GM18526 (cell line): ENCODE measurements around the gene DLG3.

Source experiments
- POLR2A ChIP-seq: IDR thresholded peaks from 3 replicates; pipeline ENCODE4 v1.6.1; 2011; ENCODE audit not compliant: insufficient read length; ENCODE audit errors: extremely low read depth

The DLG3 gene

DNA sequence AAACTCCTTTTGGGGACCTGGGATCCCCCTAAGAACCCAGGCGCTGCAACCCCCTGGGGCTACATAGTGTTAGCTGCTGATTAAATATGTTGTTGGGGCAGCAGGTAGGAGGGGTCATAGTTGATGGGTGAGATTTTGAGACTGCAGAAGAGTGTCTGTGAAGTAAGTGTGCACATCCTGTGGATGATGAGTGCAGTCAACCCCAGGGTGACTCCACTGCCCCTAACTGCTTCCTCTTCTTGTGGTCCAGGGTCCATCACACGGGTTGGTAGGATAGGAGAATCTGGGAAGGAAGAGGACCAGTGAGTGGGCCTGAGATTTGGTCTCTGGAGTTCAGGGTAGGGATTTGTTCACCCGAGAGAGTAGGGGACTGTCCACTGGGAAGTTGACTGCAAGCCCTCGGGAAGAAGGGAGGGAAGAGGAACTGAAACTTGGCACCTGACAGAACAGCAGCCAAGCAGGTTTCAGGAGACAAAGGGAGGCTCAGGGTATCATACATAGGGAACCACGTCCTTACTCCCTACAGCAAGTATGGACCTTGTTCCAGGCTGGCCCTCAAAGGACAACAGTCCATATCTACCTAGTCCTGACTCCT, 8.5 kb downstream of the DLG3 start:
- no peak for TF ChIP-seq POLR2A

DNA sequence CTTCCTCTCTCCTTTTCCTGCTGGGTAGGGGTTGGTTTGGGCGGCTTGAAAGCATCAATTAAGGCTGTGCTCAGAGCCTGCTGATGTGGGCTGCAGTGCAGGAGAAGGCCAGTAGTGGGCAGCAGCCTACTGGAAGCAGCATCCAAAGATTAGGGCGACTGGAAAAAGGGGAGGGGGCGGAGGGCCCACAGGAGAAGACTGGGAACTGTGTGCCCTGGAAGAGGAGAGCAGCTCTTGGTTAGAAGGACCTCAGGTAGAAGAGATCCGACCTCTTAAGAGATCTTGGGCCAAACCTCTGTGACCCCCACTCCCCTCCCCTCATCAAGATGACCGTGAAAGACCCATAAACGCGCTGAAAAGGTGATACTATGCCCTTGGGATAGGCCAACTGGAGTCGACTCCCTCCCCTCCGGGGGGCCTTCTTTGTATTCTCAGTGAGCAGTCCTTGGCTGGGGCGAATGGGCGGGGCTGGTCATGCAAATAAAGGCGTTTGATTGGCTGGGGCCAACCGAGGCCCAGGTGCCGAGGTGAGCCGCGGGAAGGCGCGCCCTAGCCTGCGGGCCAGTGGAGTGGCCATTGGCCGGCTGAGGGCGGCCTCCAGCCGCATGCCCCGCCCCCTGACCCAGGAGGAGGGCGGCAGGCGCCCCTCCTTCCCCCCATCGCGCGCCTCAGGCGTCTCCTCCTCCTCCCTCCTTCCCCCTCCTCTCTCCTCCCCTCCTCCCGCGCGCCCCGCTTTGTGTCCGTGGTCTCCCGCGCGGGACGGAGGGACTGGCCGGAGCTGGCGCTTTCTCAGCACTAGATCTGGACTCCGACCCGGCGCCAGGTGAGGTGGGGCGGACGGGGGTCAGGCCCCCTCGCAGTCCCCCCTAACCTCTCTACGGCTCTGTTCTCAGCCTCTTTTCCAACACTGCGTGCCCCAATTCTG, 10.1 kb downstream of the DLG3 start:
- TF ChIP-seq POLR2A, result no peak

DNA sequence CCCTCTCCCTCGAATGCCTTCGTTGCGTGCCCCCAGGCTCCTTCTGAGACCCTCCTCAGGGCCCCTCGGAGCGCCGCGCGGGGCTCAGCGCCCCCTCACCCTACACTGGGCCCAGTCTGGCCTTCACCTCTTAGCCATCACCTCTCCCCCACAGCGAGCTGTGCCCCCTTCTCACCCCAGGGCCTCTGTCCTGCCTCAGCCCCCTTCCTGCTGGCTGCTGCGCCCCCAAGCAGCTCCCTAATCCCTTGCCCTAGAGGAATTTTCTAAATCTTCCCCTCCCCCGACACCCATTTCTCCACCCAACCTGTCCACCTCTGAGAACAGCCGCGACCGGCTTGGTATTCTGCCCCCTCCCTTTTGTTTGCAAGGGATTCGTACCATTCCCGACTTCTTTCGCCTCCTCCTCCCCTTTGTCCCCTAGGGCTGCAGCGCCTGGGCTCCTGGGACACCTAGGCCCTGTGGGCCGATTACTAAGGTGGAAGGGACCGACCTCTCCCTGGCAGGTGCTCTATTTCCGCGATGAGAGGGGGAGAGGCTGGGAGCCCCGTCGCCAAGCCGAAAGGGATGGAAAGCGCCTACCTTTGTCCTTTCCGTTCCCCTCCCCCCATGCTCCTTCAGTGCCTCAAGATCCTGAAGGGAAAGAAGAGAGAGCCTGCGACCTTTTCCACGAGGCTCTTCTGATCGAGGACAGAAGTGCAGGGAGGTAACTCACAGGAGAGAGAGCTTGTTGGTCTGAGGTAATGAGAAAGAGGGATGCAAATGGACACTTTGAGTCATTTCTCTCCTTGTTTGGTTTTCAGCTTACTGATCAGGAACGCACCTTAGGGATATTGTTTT, 10.9 kb downstream of the DLG3 start:
- TF ChIP-seq POLR2A, result no peak

DNA sequence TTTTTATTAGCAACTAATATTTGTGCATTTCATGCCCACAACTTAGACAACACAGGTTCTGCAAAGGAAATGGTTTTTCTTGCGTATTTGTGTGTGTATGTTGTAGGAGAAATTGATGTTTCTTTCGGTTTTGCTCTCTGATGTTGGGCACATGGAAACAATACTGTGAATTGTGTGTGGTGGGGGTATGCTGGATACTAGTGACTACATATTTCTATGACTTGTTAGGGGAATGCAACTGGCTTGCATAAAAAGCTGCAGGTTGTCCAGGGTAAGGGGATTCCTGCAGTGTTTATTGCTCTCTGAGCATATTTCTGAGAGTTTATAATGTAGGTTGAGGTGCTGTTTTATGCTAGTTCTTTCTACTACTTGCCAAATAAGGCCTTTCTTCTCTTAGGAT, 11.6 kb downstream of the DLG3 start:
- TF ChIP-seq POLR2A, result no peak

DNA sequence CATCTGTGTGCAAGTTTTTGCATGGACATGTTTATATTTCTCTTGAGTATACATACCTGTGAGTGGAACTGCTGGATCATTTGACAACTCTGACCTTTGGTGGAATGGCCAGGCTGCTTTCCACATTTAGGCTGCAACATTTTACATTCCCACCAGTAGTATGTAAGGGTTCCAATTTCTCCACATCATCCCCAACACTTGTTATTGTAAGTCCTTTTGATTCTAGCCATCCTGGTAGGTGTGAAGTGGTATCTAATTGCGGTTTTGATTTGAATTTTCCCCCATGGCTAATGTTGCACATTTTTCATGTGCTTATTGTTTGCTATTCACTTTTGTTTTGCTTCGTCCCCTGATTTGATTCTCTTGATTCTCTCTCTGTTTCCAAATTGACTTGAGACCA, 16.4 kb downstream of the DLG3 start:
- no peak for TF ChIP-seq POLR2A

DNA sequence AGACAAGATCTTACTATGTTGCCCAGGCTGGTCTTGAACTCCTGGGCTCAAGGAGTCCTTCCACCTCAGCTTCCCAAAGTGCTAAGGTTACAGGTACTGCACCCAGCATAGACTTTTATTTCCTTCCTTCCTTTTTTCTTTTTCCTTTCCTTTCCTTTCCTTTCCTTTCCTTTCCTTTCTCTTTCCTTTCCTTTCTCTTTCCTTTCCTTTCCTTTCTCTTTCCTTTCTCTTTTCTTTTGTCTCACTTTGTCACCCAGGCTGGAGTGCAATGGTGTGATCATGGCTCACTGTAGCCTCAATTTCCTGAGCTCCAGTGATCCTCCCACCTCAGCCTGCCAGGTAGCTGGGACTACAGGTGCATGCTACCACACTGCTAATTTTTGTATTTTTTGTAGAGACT, 19.4 kb downstream of the DLG3 start:
- no peak for TF ChIP-seq POLR2A

DNA sequence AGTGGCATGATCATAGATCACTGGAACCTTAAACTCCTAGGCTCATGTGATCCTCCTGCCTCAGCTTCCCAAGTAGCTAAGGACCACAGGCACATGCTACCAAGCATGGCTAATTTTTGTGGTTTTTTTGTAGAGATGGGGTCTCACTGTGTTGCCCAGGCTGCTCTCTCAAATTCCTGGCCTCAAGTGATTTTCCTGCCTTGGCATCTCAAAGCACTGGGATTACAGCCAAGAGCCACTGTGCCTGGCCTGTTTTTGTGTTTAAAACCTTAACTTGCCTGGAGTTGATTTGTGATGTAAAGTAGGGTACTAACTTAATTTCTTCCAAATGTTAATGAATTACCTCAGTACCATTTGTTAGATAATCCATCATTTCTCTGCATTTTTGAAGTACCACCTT, 22.3 kb downstream of the DLG3 start:
- TF ChIP-seq POLR2A, result no peak

DNA sequence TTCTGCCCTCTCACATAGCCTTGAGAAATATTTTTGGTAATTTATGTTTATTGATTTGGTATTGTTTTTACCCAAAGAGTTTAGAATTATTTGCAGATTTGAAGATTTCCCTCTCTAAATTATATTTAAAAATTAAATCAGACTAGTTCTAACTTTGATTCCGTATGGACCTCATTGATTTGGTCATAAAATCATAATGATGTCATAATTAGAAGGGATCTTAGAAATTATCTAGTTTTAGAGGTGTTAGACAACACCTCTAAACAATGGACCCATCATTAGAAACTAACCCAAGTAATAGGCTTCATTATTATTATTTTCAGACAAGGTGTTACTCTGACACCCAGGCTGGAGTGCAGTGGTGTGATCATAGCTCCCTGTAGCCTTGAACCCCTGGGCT, 24.1 kb downstream of the DLG3 start:
- TF ChIP-seq POLR2A, result no peak

DNA sequence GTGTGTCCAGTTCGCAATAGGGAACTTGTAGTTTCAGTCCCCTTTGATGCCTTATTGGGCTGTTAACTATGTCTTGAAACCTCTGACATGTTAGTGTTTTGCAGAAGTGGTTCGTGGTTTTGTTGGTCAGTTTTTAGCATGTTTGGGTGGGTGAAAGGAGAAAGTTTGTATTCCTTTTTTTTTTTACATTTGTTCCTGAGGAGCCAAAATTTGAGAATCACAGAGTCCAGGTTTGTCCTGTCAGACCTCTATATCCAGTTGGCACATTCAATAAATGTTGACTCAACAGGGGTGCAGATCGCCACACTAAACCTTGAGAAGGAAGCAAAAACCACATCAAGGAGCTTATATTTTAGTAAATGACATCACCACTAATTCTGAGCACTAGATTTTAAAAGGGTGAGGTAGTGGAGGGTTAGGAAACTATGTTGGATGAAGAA, 26.2 kb downstream of the DLG3 start:
- TF ChIP-seq POLR2A, result no peak

DNA sequence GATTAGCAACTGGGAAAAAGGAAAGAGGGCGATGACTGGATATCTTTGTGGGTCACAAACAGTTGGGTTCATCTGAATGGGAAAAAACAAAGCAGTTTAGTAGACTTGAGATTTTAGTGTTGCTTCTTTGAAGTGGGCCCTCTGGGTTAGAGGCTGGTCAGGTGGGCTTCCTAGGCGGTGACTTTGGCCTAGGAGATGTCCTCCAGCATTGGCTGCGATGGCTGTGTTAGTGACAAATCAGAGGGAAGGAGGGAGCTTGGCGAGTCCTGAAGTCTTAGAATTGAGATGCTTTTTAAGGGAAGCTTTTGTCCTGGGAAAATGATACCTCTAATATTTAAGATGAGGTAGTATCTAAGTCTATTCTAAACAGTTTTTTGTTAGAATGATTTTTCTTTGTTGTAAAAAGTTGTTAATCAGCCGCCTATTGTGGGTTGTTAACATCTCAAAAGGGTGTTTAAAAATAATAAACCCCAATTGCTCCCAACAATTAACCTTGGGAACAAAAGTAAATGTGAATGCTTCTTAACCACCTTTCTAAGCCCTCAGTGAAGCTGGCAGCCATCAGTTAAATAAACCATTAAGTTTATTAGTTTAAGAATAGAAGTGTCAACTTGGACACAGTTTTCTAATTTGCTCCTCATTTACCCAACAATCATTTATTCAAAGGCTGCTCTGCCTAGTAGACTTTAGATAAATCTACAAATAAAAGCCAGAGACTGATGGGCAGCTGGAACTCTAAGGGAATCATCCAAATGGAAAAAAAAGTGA, 31.7 kb downstream of the DLG3 start:
- TF ChIP-seq POLR2A, result no peak

DNA sequence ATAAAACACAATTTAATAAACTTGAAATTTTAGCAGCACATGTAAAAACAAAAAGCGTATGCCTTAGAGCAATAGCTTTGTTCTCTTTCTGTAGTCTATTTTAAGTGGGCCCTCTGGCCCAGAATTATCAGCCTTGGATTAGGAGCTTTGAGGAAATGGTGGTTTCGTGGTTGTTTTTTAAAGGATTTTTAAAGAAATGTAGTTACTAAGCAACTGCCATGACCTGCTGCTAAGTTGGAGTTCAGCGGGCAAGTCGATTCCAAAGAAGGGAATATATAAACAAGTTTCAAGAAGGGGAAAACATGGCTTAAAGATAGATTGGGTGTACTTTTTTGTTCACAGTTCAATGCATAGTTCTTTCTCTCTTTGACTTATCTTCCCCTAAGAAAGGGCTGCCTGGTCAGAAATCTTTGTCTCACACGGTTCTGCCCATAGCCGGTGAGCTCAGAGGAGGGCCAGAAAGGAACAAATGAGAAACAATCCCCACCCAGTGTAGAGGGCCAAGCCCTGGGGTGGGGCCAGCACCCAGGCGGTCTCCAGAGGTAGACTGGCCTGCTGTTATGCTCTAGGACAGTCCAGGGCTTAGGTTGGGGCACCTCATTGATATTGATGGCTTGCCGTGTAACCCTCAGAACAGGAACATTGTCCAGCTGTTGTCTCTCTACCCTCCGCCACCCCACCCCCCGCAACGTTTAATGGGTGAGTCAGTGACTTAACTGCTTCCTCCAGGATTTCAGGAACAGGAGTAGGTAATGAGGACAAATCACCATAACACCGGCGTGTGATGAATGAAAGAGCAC, 32.5 kb downstream of the DLG3 start:
- TF ChIP-seq POLR2A, result no peak

DNA sequence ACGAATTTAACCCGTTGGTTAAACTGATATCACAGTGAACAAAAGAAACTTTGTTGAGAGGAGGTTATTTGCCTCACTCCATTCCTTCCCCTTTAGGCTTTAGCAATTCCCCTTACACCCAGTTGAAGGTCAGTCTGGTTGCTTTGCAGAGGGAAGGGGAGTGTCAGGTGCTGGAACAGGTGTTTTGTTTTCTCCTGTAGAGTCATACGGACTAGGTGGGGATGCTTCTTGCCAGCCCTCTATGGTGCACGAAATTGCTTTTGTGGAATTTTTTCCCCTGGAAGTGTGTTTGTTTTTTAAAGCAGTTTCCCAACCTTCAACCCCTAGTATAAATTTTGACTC, 33.1 kb downstream of the DLG3 start:
- no peak for TF ChIP-seq POLR2A

DNA sequence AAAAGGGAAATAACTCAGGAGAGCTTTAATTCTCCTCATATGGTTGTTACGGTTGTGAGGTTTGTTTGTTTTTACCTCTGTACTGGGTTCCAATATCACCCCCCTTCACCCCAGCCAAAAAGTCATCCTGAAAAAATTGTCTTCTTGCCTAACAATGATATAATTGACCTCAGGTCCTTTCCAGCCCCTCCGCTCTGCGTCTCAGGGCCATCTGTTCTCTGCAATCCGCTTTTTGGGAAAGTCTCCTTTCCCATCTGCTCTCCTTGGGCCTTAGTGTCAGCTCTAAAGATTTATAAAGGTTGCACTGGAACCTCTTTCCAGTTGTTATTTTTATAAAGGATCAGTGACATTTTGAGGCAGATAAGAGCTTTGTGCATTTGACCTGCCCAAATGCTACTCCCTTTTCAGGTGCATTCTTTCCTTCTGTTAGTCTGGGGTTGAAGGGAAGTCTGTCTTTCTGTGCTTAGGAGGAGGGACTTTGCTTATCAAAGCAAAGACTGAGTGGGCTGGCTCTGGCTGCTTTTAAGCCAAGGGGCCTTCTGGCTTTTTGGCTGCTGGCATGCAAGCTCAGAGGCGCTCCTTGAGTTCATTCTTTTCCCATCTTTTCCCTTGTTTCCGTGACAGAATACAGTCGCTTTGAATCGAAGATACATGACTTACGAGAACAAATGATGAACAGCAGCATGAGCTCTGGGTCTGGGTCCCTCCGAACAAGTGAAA, 34.1 kb downstream of the DLG3 start:
- TF ChIP-seq POLR2A, result no peak
